AG04450 (cell line): Measurements from ENCODE around the gene SCGB1C1. TPM values are rescaled to one million over a fixed set of nuclear protein-coding genes. Genes with fewer than 3 reads are reported as not detected.

ENCODE experiments used
- CTCF ChIA-PET: fragments of 300-600, 350-600 bp; formaldehyde crosslinking; extraction: SDS; loops from one replicate; lab custom pipeline; 2022; ENCODE audit warnings: antibody characterized with exemption, inconsistent platforms; lab: Charles Lee
- POLR2A ChIA-PET: fragments of 350-600 bp; formaldehyde crosslinking; extraction: SDS; loops from one replicate; lab custom pipeline; 2021; ENCODE audit warnings: antibody characterized with exemption, inconsistent platforms; lab: Yijun Ruan, JAX
- DNase-seq: peaks from one replicate; pipeline ENCODE4 v3.0.0-alpha.2; 2011; ENCODE audit warnings: low read depth, low spot score
- H3K27ac ChIP-seq: one replicate; pipeline ENCODE4 v1.5.1; 2012; ENCODE audit warnings: low read depth, low read length, control low read depth
- H3K27me3 ChIP-seq: one replicate; pipeline ENCODE4 v1.6.0; 2012; ENCODE audit warnings: low read length; ENCODE audit not compliant: control insufficient read depth, insufficient read depth
- H3K4me3 ChIP-seq: 2 replicates; pipeline ENCODE4 v1.5.1; 2011; ENCODE audit warnings: mild to moderate bottlenecking, low read depth, low read length, control low read depth
- H3K9me3 ChIP-seq: 2 replicates; pipeline ENCODE4 v1.5.1; 2012; ENCODE audit warnings: low read length; ENCODE audit not compliant: control insufficient read depth, insufficient read depth
- polyA plus RNA-seq: library from polyadenylated mRNA; depleted of rRNA; stranded (reverse); fragments of >200 nt; gene quantifications from 2 replicates; pipeline ENCODE4 v1.2.3, GENCODE V29; 2011
- TF ChIP-seq, protein P1 (sequence below): IDR thresholded peaks from 2 replicates; pipeline ENCODE4 v1.5.1; 2011; ENCODE audit warnings: low read depth, low read length, control low read depth, inconsistent platforms

Gene SCGB1C1
- polyA plus RNA-seq, 1 experiment: not detected

DNA sequence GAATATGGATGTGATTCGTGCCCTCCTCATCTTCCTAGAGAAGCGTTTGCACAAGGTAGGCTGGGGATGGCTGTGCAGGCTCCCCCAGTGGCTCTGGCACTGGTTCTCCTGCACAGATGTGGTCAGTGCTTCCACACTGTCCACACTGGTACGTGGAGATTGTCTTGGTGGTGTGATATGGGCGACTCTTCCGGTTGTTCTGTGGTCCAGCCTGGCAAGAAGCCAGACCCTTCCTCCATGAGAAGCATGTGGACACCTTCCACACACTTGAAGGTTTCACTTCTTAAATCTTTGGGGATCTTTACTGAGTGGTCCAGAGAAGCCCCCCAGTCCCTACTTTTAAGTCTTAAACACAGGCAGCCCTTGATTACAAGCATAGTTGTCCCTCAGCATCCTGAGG lies 18.4 kb downstream of the SCGB1C1 start:
- H3K27me3 ChIP-seq: no peaks in the 10 kb centered on the region
- POLR2A ChIA-PET: no interaction called here
- no peak overlapping the region; the same call in 1 of the 2 replicates for H3K4me3 ChIP-seq
- TF ChIP-seq, protein P1, sequence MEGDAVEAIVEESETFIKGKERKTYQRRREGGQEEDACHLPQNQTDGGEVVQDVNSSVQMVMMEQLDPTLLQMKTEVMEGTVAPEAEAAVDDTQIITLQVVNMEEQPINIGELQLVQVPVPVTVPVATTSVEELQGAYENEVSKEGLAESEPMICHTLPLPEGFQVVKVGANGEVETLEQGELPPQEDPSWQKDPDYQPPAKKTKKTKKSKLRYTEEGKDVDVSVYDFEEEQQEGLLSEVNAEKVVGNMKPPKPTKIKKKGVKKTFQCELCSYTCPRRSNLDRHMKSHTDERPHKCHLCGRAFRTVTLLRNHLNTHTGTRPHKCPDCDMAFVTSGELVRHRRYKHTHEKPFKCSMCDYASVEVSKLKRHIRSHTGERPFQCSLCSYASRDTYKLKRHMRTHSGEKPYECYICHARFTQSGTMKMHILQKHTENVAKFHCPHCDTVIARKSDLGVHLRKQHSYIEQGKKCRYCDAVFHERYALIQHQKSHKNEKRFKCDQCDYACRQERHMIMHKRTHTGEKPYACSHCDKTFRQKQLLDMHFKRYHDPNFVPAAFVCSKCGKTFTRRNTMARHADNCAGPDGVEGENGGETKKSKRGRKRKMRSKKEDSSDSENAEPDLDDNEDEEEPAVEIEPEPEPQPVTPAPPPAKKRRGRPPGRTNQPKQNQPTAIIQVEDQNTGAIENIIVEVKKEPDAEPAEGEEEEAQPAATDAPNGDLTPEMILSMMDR: no peak
- no peak overlapping the region for H3K27ac ChIP-seq
- no peak for DNase-seq
- no peaks in the 10 kb centered on the region; the same call in 1 of the 2 replicates for H3K9me3 ChIP-seq
- CTCF ChIA-PET: no interaction called here

DNA sequence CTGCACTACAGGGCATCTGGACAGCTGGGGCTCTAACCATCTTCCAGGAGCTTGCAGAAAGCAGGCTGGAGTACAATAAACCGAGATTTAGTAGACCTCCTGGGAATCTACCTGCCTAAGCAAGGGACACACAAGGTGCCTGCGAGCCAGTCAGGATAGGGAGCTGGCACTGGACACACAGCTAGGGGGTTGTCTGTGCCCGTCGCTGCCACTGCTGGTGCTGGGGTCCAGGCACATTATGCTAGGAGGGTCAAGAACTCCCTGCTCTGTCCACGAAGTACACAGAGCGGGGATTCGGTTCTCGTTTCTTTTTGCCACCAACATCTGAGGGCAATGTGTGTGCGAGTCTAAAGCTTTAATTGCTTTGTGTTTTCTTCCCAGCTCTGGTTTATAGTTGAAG lies 18.9 kb downstream of the SCGB1C1 start:
- no peak overlapping the region for H3K27ac ChIP-seq
- H3K4me3 ChIP-seq: no peak overlapping the region
- TF ChIP-seq, protein P1: no peak
- H3K27me3 ChIP-seq: no peaks in the 10 kb centered on the region
- no peaks in the 10 kb centered on the region for H3K9me3 ChIP-seq
- DNase-seq: no peak
- POLR2A ChIA-PET: no interaction called here
- CTCF ChIA-PET: no interaction called here

DNA sequence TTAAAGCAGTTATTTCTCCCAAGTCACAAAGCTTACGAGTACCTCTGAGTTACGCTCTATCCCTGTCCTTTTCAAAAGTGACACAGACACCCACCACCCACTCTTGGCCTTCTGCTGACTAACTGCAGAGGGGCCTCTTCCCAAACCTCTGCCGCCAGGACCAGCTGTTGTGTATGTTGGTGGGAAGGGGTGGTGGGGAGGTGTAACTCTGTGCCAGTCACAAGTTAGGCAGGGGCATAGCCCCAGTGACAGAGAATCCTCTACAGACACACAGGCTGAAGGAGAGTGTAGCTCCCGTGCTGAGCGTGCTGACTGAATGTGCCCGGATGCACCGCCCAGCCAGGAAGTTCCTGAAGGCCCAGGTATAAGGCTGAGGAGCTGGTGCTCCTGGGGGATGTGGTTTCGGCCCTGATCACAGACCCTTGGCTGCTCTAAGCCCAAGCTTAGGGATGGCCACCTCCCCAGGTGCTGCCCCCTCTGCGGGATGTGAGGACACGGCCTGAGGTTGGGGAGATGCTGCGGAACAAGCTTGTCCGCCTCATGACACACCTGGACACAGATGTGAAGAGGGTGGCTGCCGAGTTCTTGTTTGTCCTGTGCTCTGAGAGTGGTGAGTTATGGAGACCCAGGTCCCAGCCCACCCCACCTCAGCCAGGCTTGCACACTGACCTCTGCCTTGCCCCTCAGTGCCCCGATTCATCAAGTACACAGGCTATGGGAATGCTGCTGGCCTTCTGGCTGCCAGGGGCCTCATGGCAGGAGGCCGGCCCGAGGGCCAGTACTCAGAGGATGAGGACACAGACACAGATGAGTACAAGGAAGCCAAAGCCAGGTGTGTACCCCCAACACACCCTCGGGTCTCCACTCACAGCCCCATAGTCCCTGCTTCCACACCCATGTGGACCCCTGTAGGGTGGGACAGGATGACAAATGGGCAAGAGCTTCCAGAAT lies 19.5 kb downstream of the SCGB1C1 start:
- DNase-seq: no peak
- CTCF ChIA-PET: no interaction called here
- H3K4me3 ChIP-seq: no peak overlapping the region
- H3K27ac ChIP-seq: no peak overlapping the region
- POLR2A ChIA-PET: no interaction called here
- TF ChIP-seq, protein P1: no peak
- no peaks in the 10 kb centered on the region for H3K9me3 ChIP-seq
- no peaks in the 10 kb centered on the region for H3K27me3 ChIP-seq

DNA sequence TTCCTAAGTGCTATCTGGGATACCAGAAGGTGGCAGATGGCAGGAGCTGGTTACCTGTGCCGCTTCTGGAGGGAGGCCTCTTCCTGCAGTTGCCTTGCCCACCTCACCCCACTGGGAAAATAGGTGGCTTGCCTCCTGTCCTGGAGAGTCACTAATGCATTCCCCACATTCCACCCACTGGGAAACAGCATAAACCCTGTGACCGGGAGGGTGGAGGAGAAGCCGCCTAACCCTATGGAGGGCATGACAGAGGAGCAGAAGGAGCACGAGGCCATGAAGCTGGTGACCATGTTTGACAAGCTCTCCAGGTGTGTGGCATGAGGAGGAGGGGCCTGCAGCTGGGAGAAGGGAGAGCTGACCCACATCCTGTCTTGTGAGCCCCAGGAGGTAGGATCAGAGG lies 20.2 kb downstream of the SCGB1C1 start:
- H3K27ac ChIP-seq: no peak overlapping the region
- DNase-seq: no peak
- no peak overlapping the region for H3K4me3 ChIP-seq
- H3K27me3 ChIP-seq: no peaks in the 10 kb centered on the region
- H3K9me3 ChIP-seq: no peaks in the 10 kb centered on the region
- ChIA-PET POLR2A (no interaction called here), CTCF (no interaction called here)
- TF ChIP-seq, protein P1: no peak

DNA sequence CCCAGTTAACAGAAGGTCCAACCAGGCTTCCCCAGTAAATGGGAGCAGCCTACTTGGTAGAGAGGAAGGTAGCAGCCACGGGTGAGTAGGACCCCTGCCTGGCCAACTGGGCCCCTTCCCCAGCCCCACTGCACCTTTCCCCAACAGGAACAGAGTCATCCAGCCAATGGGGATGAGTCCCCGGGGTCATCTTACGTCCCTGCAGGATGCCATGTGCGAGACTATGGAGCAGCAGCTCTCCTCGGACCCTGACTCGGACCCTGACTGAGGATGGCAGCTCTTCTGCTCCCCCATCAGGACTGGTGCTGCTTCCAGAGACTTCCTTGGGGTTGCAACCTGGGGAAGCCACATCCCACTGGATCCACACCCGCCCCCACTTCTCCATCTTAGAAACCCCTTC lies 21.2 kb downstream of the SCGB1C1 start:
- Histone ChIP-seq H3K4me3 (no peak overlapping the region), H3K9me3 (no peaks in the 10 kb centered on the region), H3K27me3 (no peaks in the 10 kb centered on the region), H3K27ac (no peak overlapping the region)
- DNase-seq: no peak
- ChIA-PET POLR2A (no interaction called here), CTCF (no interaction called here)
- TF ChIP-seq, protein P1: no peak
